Panc1 (cell line): ENCODE data around the gene ABAT. TPM values are rescaled to one million over a fixed set of nuclear protein-coding genes. Genes with fewer than 3 reads are reported as not detected.
A peak's percentile ranks its signal among the peaks of the same experiment; 100 is the strongest.

Experiments
- ATAC-seq: fragments of 200-7000 bp; cut with Tn5 transposase; 2 replicates; pipeline ENCODE4 v1.9.1; 2020; ENCODE audit warnings: mild to moderate bottlenecking, moderate library complexity
- Bru-seq: library from RNA; stranded (reverse); fragments of 400-500 nt; gene quantifications from one replicate; lab custom pipeline; 2021; lab: Mats Ljungman, UMichigan
- BruChase-seq, 2 experiments: library from RNA; stranded (reverse); fragments of 400-500 nt; gene quantifications; one replicate each; lab custom pipeline; 2021; lab: Mats Ljungman, UMichigan
- BruUV-seq: library from RNA; stranded (reverse); fragments of 400-500 nt; replicated peaks from 2 replicates; lab custom pipeline; 2021; lab: Mats Ljungman, UMichigan
- CTCF ChIA-PET: fragments of 300-600 bp; sonication (Branson Sonifier 250); formaldehyde crosslinking; loops from one replicate; lab custom pipeline; 2022; ENCODE audit warnings: antibody characterized with exemption; lab: Charles Lee
- POLR2A ChIA-PET: fragments of 300-600 bp; sonication (Branson Sonifier 250); formaldehyde crosslinking; loops from one replicate; lab custom pipeline; 2022; ENCODE audit warnings: antibody characterized with exemption; lab: Charles Lee
- DNase-seq: peaks from one replicate; pipeline ENCODE4 v3.0.0-alpha.2; 2010; ENCODE audit warnings: low read depth, low spot score
- H3K27ac ChIP-seq: 2 replicates; pipeline ENCODE4 v1.5.1; 2011; ENCODE audit warnings: mild to moderate bottlenecking, low read length, inconsistent platforms
- H3K27me3 ChIP-seq: fragments of 200-500 bp; sonication (Bioruptor generic); 2 replicates; pipeline ENCODE4 v1.6.0; 2014; ENCODE audit warnings: low read length, inconsistent platforms; ENCODE audit not compliant: control insufficient read depth, insufficient read depth
- H3K36me3 ChIP-seq: fragments of 200-500 bp; sonication (Bioruptor generic); 2 replicates; pipeline ENCODE4 v1.5.1; 2014; ENCODE audit warnings: inconsistent platforms, mild to moderate bottlenecking, low read length, moderate library complexity; ENCODE audit not compliant: control insufficient read depth, insufficient read depth
- H3K4me1 ChIP-seq: 2 replicates; pipeline ENCODE4 v1.5.1; 2011; ENCODE audit warnings: inconsistent platforms, mild to moderate bottlenecking, low read length, moderate library complexity; ENCODE audit not compliant: control insufficient read depth, insufficient read depth
- H3K4me3 ChIP-seq, 2 experiments: 2 replicates each; pipeline ENCODE4 v1.5.1; 2011 to 2012; ENCODE audit warnings: low read depth in 2 of 2, low read length in 2 of 2, mild to moderate bottlenecking in 2 of 2, inconsistent platforms in 1 of 2, moderate library complexity in 1 of 2
- H3K9me3 ChIP-seq: fragments of 200-500 bp; sonication (Bioruptor generic); 2 replicates; pipeline ENCODE4 v1.5.1; 2014; ENCODE audit warnings: low read depth, mild to moderate bottlenecking, inconsistent platforms, low read length, moderate library complexity; ENCODE audit not compliant: control insufficient read depth, insufficient read depth
- POLR2AphosphoS5 ChIP-seq: IDR thresholded peaks from 2 replicates; pipeline ENCODE4 v1.6.1; 2012; ENCODE audit warnings: mild to moderate bottlenecking, low read depth, low read length, moderate library complexity
- SIN3A ChIP-seq: IDR thresholded peaks from 2 replicates; pipeline ENCODE4 v1.6.1; 2012; ENCODE audit warnings: low read depth, mild to moderate bottlenecking, low read length, moderate library complexity, borderline replicate concordance; ENCODE audit not compliant: insufficient read depth
- TCF7L2 ChIP-seq: IDR thresholded peaks from 2 replicates; pipeline ENCODE4 v1.6.1; 2011; ENCODE audit warnings: mild to moderate bottlenecking, low read depth, low read length, inconsistent platforms
- in situ Hi-C: cut with HindIII; loops from 2 replicates; pipeline ENCODE4 v1.10.0; 2016; ENCODE audit warnings: low sequenced_read_pairs, low pct_unique_long_range_greater_than_20kb
- intact Hi-C: fragments of 100-400 bp; cut with micrococcal nuclease; formaldehyde crosslinking; loops from one replicate; pipeline ENCODE4 v1.10.0; 2022; ENCODE audit not compliant: unreplicated experiment
- long read RNA-seq: library from polyadenylated mRNA; unstranded; transcript quantifications from one replicate; pipeline ENCODE4 v2.0.0, GENCODE V29; 2021; ENCODE audit not compliant: unreplicated experiment
- polyA plus RNA-seq: library from polyadenylated mRNA; unstranded; fragments of >200 nt; gene quantifications from one replicate; pipeline ENCODE4 v1.2.1, GENCODE V29; 2012; ENCODE audit warnings: missing spikeins; ENCODE audit not compliant: insufficient read length
- total RNA-seq: library from RNA; stranded (reverse); gene quantifications from one replicate; pipeline ENCODE4 v1.2.1, GENCODE V29; 2021; ENCODE audit not compliant: unreplicated experiment
- TF ChIP-seq, protein P1 (sequence below): fragments of 450-650 bp; IDR thresholded peaks from 2 replicates; pipeline ENCODE4 v1.5.1; 2017; ENCODE audit warnings: mild to moderate bottlenecking
- TF ChIP-seq, protein P2 (sequence below), 2 experiments: IDR thresholded peaks; 2 replicates each; pipeline ENCODE4 v1.6.1; 2011 to 2012; ENCODE audit warnings: low read depth in 2 of 2, control low read depth in 1 of 2, low read length in 1 of 2, mild to moderate bottlenecking in 1 of 2, moderate library complexity in 1 of 2; ENCODE audit not compliant: insufficient read depth in 1 of 2

Gene ABAT
- total RNA-seq: 0.77 TPM
- polyA plus RNA-seq: 0.78 TPM
- Bru-seq, nascent RNA: percentile 24 among the genes with signal in this experiment
- BruChase-seq, experiment 1, labeled RNA remaining after a 2-hour chase: percentile 29 among the genes with signal in this experiment
- percentile 30 among the genes with signal in this experiment for BruChase-seq, experiment 2, labeled RNA remaining after a 6-hour chase
- long read RNA-seq, partial matches to known transcripts: 1 of 2 reads
- long read RNA-seq, other reads (novel, unspliced or antisense): 1 of 2 reads

DNA sequence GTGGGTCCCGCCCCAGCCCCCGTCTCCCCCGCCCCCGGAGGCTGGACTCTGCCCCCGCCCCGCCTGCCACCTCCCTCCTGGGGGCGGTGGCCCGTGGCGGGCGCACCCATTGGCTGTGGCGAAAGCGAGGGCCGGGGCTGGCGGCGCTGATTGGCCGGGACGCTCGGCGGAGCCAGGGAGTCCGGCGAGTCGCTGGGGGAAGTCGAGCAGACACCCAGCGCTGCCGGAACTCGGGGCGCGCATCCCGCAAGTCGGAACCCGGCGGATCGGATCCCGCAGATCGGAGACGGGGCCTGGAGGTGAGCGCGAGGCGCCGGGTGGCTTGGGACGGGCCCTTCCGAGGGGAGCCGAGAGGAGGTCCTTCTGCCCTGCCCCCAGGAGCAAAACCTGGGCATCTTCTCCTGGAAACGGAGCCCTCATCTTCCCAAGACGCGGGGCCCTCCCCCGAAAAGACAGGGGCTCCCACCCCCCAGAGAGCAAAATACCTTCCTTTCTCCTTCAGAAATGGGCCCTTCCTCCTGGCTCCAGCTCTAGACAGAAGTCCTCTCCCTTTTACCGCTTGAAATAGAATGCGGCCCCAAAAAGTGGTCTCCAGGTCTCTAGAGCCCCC is at the start of gene ABAT:
TSS of gene ABAT (plus strand) at position 205 of the 610 bp plus-strand sequence. CDS start 61,123 bp downstream, outside the sequence.
- H3K4me1 ChIP-seq: no peaks in the 10 kb centered on the region
- no peaks in the 10 kb centered on the region for H3K36me3 ChIP-seq
- H3K27ac ChIP-seq: no peak within 1 kb of the TSS
- intact Hi-C loops: no loop called here
- in situ Hi-C loops: no loop called here
- no peaks in the 10 kb centered on the region for H3K27me3 ChIP-seq
- ChIA-PET POLR2A (no interaction called here), CTCF (no interaction called here)
- peak within 1 kb of the TSS; percentile 56 to 64 for H3K4me3 ChIP-seq
- H3K9me3 ChIP-seq: no peaks in the 10 kb centered on the region
- DNase-seq: no peak
- peak; percentile 100 for ATAC-seq
- TF ChIP-seq TCF7L2 (no peak), POLR2AphosphoS5 (no peak)
- TF ChIP-seq, protein P1, sequence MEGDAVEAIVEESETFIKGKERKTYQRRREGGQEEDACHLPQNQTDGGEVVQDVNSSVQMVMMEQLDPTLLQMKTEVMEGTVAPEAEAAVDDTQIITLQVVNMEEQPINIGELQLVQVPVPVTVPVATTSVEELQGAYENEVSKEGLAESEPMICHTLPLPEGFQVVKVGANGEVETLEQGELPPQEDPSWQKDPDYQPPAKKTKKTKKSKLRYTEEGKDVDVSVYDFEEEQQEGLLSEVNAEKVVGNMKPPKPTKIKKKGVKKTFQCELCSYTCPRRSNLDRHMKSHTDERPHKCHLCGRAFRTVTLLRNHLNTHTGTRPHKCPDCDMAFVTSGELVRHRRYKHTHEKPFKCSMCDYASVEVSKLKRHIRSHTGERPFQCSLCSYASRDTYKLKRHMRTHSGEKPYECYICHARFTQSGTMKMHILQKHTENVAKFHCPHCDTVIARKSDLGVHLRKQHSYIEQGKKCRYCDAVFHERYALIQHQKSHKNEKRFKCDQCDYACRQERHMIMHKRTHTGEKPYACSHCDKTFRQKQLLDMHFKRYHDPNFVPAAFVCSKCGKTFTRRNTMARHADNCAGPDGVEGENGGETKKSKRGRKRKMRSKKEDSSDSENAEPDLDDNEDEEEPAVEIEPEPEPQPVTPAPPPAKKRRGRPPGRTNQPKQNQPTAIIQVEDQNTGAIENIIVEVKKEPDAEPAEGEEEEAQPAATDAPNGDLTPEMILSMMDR: no peak
- BruUV-seq: no TSS peak

DNA sequence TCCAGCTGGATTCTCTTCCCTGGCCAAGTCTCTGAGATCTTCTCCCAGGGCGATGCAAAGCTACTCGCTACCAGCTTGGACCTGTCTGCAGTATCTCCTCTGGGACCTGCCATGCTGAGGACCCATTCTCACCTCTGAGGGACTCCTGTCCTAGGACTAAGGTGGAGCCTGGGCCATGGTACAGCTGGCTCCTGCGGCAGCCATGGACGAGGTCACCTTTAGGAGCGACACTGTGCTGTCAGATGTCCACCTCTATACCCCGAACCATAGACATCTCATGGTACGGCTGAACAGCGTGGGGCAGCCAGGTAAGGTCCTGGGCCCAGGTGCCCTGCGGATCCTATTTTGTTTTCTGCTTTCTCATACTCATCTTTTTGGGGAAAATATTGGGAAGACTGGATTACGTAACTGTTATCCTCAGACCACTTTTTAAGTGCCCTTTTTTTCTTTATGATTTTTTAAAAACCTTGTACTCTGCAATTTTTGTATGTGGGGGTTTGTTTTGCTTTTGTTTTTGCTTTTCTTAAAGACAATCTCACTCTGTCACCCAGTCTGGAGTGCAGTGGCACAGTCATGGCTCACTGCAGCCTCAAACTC is 48.8 kb upstream of the ABAT start:
- Histone ChIP-seq H3K4me1 (no peaks in the 10 kb centered on the region), H3K9me3 (no peaks in the 10 kb centered on the region), H3K27me3 (no peaks in the 10 kb centered on the region), H3K4me3 (no peak overlapping the region), H3K36me3 (peaks cover 6% of the 10 kb centered on the region; the same call in 1 of the 2 replicates), H3K27ac (no peak overlapping the region)
- ATAC-seq (no peak), DNase-seq (no peak)
- TF ChIP-seq POLR2AphosphoS5 (no peak), TCF7L2 (no peak), SIN3A (no peak)
- TF ChIP-seq, protein P2, sequence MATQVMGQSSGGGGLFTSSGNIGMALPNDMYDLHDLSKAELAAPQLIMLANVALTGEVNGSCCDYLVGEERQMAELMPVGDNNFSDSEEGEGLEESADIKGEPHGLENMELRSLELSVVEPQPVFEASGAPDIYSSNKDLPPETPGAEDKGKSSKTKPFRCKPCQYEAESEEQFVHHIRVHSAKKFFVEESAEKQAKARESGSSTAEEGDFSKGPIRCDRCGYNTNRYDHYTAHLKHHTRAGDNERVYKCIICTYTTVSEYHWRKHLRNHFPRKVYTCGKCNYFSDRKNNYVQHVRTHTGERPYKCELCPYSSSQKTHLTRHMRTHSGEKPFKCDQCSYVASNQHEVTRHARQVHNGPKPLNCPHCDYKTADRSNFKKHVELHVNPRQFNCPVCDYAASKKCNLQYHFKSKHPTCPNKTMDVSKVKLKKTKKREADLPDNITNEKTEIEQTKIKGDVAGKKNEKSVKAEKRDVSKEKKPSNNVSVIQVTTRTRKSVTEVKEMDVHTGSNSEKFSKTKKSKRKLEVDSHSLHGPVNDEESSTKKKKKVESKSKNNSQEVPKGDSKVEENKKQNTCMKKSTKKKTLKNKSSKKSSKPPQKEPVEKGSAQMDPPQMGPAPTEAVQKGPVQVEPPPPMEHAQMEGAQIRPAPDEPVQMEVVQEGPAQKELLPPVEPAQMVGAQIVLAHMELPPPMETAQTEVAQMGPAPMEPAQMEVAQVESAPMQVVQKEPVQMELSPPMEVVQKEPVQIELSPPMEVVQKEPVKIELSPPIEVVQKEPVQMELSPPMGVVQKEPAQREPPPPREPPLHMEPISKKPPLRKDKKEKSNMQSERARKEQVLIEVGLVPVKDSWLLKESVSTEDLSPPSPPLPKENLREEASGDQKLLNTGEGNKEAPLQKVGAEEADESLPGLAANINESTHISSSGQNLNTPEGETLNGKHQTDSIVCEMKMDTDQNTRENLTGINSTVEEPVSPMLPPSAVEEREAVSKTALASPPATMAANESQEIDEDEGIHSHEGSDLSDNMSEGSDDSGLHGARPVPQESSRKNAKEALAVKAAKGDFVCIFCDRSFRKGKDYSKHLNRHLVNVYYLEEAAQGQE (IDR thresholded peaks at IDR 0.05; ENCODE audit: insufficient read depth in 1 of 2, low read depth in 2 of 2, low read length in 1 of 2): no peak
- TF ChIP-seq, protein P1: no peak
- in situ Hi-C loops: no loop called here
- intact Hi-C loops: no loop called here
- CTCF ChIA-PET: no interaction called here
- no TSS peak for BruUV-seq
- POLR2A ChIA-PET: no interaction called here
